MCF 10A (cell line): ENCODE measurements around the gene CD6. TPM values are rescaled to one million over a fixed set of nuclear protein-coding genes. Genes with fewer than 3 reads are reported as not detected.
A peak's percentile ranks its signal among the peaks of the same experiment; 100 is the strongest.

Experiments used
- BruUV-seq: library from RNA; stranded (reverse); fragments of 400-500 nt; replicated peaks from 2 replicates; lab custom pipeline; 2021; lab: Mats Ljungman, UMichigan
- CTCF ChIA-PET: fragments of 300-600 bp; sonication (Branson Sonifier 250); formaldehyde crosslinking; extraction: SDS; loops from one replicate; lab custom pipeline; 2021; ENCODE audit warnings: antibody characterized with exemption, inconsistent platforms; lab: Yijun Ruan, JAX
- POLR2A ChIA-PET: fragments of 300-600, 350-650 bp; sonication (Branson Sonifier 250); formaldehyde crosslinking; extraction: SDS; loops from one replicate; lab custom pipeline; 2020; ENCODE audit warnings: antibody characterized with exemption, inconsistent platforms; lab: Yijun Ruan, JAX
- DNase-seq: peaks from one replicate; pipeline ENCODE4 v3.0.0-alpha.2; 2018; ENCODE audit not compliant: unreplicated experiment
- H3K27ac Mint-ChIP-seq: one replicate; pipeline ENCODE4 v1.8.0; 2022; ENCODE audit warnings: mild to moderate bottlenecking, low read depth, mixed read lengths; ENCODE audit not compliant: unreplicated experiment
- H3K27me3 Mint-ChIP-seq: one replicate; pipeline ENCODE4 v1.8.0; 2022; ENCODE audit warnings: mixed read lengths; ENCODE audit not compliant: insufficient read depth, unreplicated experiment
- H3K36me3 Mint-ChIP-seq: one replicate; pipeline ENCODE4 v1.8.0; 2022; ENCODE audit warnings: mild to moderate bottlenecking, moderate library complexity, mixed read lengths; ENCODE audit not compliant: insufficient read depth, unreplicated experiment
- H3K4me1 Mint-ChIP-seq: one replicate; pipeline ENCODE4 v1.8.0; 2022; ENCODE audit warnings: mixed read lengths; ENCODE audit not compliant: insufficient read depth, unreplicated experiment
- H3K4me3 Mint-ChIP-seq: one replicate; pipeline ENCODE4 v1.8.0; 2022; ENCODE audit warnings: mild to moderate bottlenecking, moderate library complexity, mixed read lengths; ENCODE audit not compliant: unreplicated experiment
- H3K9me3 Mint-ChIP-seq: one replicate; pipeline ENCODE4 v1.8.0; 2022; ENCODE audit warnings: mixed read lengths; ENCODE audit not compliant: unreplicated experiment
- CTCF ChIP-seq: fragments of 200-600 bp; IDR thresholded peaks from one replicate; pipeline ENCODE4 v1.8.0; 2022; ENCODE audit warnings: antibody characterized with exemption, mild to moderate bottlenecking; ENCODE audit not compliant: unreplicated experiment
- intact Hi-C: fragments of 100-400 bp; cut with micrococcal nuclease; formaldehyde crosslinking; loops from 2 replicates; pipeline ENCODE4 v1.14.1; 2022
- total RNA-seq: library from RNA; stranded (reverse); gene quantifications from 2 replicates; pipeline ENCODE4 v1.2.3, GENCODE V29; 2022

Gene CD6
- total RNA-seq, 1 experiment from 2014 or later: not detected

GRCh38 chr11:60985991-60986915 lies 14.8 kb downstream of the CD6 start:
- Mint-ChIP-seq H3K4me1 (peaks cover 11% of the 10 kb centered on the region), H3K9me3 (no peaks in the 10 kb centered on the region), H3K36me3 (no peaks in the 10 kb centered on the region), H3K27ac (peak overlapping the region; percentile 43), H3K4me3 (no peak overlapping the region), H3K27me3 (no peaks in the 10 kb centered on the region)
- BruUV-seq: no TSS peak
- ChIA-PET POLR2A (no interaction called here), CTCF (interaction anchor here (0.5 kb wide), 2 partner anchors 41 to 46 kb away, joined by 3 read pairs; no protein-coding TSS in a partner anchor)
- intact Hi-C loops: no loop called here
- no peak for TF ChIP-seq CTCF
- DNase-seq: peak; percentile 59

- no peaks in the 10 kb centered on the region for H3K9me3 Mint-ChIP-seq
- CTCF ChIA-PET: no interaction called here
- POLR2A ChIA-PET: no interaction called here
- DNase-seq: no peak
- H3K27me3 Mint-ChIP-seq: peaks cover 2% of the 10 kb centered on the region
- no peak for TF ChIP-seq CTCF
- no peaks in the 10 kb centered on the region for H3K36me3 Mint-ChIP-seq
- no TSS peak for BruUV-seq
- H3K4me3 Mint-ChIP-seq: no peak overlapping the region
- H3K4me1 Mint-ChIP-seq: peaks cover 11% of the 10 kb centered on the region
- intact Hi-C loops: no loop called here
- H3K27ac Mint-ChIP-seq: no peak overlapping the region
Observed at GRCh38 chr11:60987577-60988277, 16.2 kb downstream of the CD6 start.

- Mint-ChIP-seq H3K27me3 (peaks cover 12% of the 10 kb centered on the region), H3K9me3 (no peaks in the 10 kb centered on the region), H3K4me1 (peaks cover 11% of the 10 kb centered on the region), H3K27ac (no peak overlapping the region), H3K36me3 (no peaks in the 10 kb centered on the region), H3K4me3 (no peak overlapping the region)
- no peak for TF ChIP-seq CTCF
- no TSS peak for BruUV-seq
- intact Hi-C loops: no loop called here
- ChIA-PET CTCF (no interaction called here), POLR2A (interaction anchor here (0.6 kb wide), 1 partner anchor 655 kb away, joined by 3 read pairs; no protein-coding TSS in a partner anchor)
- no peak for DNase-seq
Observed at GRCh38 chr11:60988658-60989057, 17.2 kb downstream of the CD6 start.

GRCh38 chr11:60989093-60989650 lies 17.7 kb downstream of the CD6 start:
- no peak for TF ChIP-seq CTCF
- DNase-seq: no peak

More at GRCh38 chr11:60989093-60989650, 17.7 kb downstream of the CD6 start:
- H3K4me1 Mint-ChIP-seq: peaks cover 11% of the 10 kb centered on the region
- no peak overlapping the region for H3K4me3 Mint-ChIP-seq
- H3K36me3 Mint-ChIP-seq: no peaks in the 10 kb centered on the region
- no TSS peak for BruUV-seq
- H3K27me3 Mint-ChIP-seq: peaks cover 17% of the 10 kb centered on the region
- CTCF ChIA-PET: no interaction called here
- intact Hi-C loops: no loop called here
- H3K27ac Mint-ChIP-seq: no peak overlapping the region
- POLR2A ChIA-PET: no interaction called here
- no peaks in the 10 kb centered on the region for H3K9me3 Mint-ChIP-seq
